HG03135 (cell line): ENCODE data around the gene ZNF335.
"Not testable (repeated sequence)": the region's sequence is repeated elsewhere in the genome, so short reads cannot be mapped to it uniquely, and the experiment has no call there.

Experiments used
- ATAC-seq: cut with Tn5 transposase; IDR thresholded peaks from one replicate; pipeline ENCODE4 v1.9.1; 2021; ENCODE audit warnings: mild to moderate bottlenecking, moderate library complexity; ENCODE audit not compliant: unreplicated experiment

The ZNF335 gene

GRCh38 chr20:46004187-46004586 is 32.2 kb upstream of the ZNF335 start:
- no peak for ATAC-seq

GRCh38 chr20:46002008-46002407 is 30.0 kb upstream of the ZNF335 start:
- ATAC-seq = no peak

- no peak for ATAC-seq
Measured at GRCh38 chr20:46001498-46001897, 29.5 kb upstream of the ZNF335 start.

- no peak for ATAC-seq
Measured at GRCh38 chr20:46000262-46000996, 28.4 kb upstream of the ZNF335 start.

GRCh38 chr20:45999557-46000261 is 27.7 kb upstream of the ZNF335 start:
- ATAC-seq = no peak

- no peak for ATAC-seq
Measured at GRCh38 chr20:45998761-45999160, 26.8 kb upstream of the ZNF335 start.

- no peak for ATAC-seq
Measured at GRCh38 chr20:45998337-45998736, 26.3 kb upstream of the ZNF335 start.

GRCh38 chr20:45997187-45997586 is 25.2 kb upstream of the ZNF335 start:
- ATAC-seq = no peak

- ATAC-seq = not testable (repeated sequence)
Measured at GRCh38 chr20:45995495-45996097, 23.6 kb upstream of the ZNF335 start.

- no peak for ATAC-seq
Measured at GRCh38 chr20:45994761-45995493, 22.9 kb upstream of the ZNF335 start.

- no peak for ATAC-seq
Measured at GRCh38 chr20:45993197-45993951, 21.4 kb upstream of the ZNF335 start.

GRCh38 chr20:45991616-45992015 is 19.6 kb upstream of the ZNF335 start:
- no peak for ATAC-seq

GRCh38 chr20:45988830-45989229 is 16.8 kb upstream of the ZNF335 start:
- not testable (repeated sequence) for ATAC-seq

GRCh38 chr20:45987108-45987780 is 15.2 kb upstream of the ZNF335 start:
- no peak for ATAC-seq

GRCh38 chr20:45985573-45985972 is 13.6 kb upstream of the ZNF335 start:
- no peak for ATAC-seq

- ATAC-seq = no peak
Measured at GRCh38 chr20:45983279-45983743, 11.3 kb upstream of the ZNF335 start.

GRCh38 chr20:45981261-45981660 is 9.3 kb upstream of the ZNF335 start:
- no peak for ATAC-seq

- ATAC-seq = no peak
Measured at GRCh38 chr20:45976086-45976485, 4.1 kb upstream of the ZNF335 start.

- no peak for ATAC-seq
Measured at GRCh38 chr20:45975686-45976085, 3.7 kb upstream of the ZNF335 start.
